Measurements from ENCODE around the gene EMID1. TPM values are rescaled to one million over a fixed set of nuclear protein-coding genes. Genes with fewer than 3 reads are reported as not detected.
"Not testable (repeated sequence)": the region's sequence is repeated elsewhere in the genome, so short reads cannot be mapped to it uniquely, and the experiment has no call there.

The EMID1 gene
- total RNA-seq, 1 donor from 2014 or later = 7.0 TPM

DNA sequence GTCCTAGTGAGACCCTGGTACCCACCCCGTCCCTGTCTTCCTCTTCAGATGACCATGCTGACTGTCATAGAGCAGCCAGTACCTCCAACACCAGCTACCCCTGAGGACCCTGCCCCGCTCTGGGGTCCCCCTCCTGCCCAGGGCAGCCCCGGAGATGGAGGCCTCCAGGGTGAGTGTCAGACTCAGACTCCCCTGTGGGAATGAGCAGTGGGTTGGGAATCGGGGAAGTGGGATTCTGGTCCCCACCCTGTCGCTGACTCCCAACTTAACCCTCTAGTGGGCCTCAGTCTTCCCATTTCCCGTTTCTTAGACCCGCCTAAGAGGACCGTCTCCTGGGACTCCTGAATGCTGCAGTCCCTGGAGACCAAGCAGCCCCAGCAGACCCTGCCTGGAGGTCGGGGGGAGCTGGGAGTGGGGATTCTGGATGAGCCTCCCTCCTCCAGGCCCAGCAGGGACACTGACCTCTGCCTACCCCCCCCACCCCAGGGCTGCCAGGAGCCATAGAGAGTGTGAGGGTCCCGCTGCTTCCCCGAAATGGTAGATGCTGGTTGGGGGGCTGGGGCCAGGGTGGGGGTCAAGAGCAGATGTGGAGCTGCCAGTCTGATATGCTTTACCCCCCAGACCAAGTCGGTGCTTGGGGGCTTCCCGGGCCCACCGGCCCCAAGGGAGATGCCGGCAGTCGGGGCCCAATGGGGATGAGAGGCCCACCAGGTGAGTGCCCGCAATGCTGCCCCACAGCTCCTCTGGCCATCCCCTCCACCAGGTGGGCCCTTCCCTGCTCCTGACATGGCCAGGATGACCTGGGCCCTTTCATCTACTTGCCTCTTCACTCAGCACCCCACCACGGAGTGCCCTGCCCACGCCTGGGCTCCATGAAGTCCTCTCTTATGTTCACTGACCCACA is 25.5 kb downstream of the EMID1 start:
- DNase-seq (ENCODE audit: low spot score) = no peak

GRCh38 chr22:29231971-29232959 is 26.6 kb downstream of the EMID1 start:
- DNase-seq (ENCODE audit: low spot score) = no peak

GRCh38 chr22:29233277-29233877 is 27.7 kb downstream of the EMID1 start:
- DNase-seq (ENCODE audit: low spot score) = no peak

- DNase-seq (ENCODE audit: low spot score) = not testable (repeated sequence)
These were observed 34.8 kb downstream of the EMID1 start for GRCh38 chr22:29240481-29240880.

DNA sequence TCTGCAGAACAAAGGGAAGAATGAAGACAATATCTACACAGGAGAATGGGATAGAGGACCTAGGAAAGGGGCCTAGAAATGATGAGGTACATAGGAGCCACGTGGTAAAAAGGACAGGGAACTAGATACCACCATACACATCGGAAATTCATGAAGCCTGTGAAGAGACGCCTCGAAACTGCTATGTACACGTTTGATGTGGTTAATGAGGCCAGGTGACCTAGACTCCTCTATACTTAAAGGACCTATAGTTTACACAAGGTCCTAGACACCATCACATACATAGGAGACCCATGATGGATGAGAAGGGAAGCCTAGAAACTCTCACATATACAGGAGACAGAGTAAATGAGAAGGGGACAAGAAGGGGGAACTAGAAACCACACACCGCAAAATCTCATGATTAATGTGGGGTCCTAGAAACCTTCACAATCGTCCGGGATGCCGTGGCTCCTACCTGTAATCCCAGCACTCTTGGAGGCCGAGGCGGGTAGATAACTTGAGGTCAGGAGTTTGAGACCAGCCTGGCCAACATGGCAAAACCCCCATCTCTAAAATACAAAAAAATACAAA is 38.3 kb downstream of the EMID1 start:
- DNase-seq (ENCODE audit: low spot score) = no peak

- no peak for DNase-seq (ENCODE audit: low spot score)
These were observed 39.3 kb downstream of the EMID1 start for GRCh38 chr22:29244785-29245625.

GRCh38 chr22:29245626-29246385 is 40.1 kb downstream of the EMID1 start:
- DNase-seq (ENCODE audit: low spot score) = peak; percentile 68

DNA sequence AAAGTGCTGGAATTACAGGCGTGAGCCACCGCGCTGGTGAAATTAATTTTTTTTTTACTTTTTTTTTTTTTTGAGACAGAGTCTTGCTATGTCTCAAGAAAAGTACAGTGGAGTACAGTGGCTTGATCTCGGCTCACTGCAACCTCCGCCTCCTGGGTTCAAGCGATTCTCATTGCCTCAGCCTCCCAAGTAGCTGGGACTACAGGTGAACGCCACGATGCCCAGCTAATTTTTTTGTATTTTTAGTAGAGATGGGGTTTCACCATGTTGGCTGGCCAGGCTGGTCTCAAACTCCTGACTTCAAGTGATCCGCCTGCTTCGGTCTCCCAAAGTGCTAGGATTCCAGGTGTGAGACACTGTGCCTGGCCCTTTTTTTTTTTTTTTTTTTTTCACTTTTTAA is 42.2 kb downstream of the EMID1 start:
- DNase-seq (ENCODE audit: low spot score) = not testable (repeated sequence)

- DNase-seq (ENCODE audit: low spot score) = no peak
These were observed 45.6 kb downstream of the EMID1 start for GRCh38 chr22:29251265-29251664.

DNA sequence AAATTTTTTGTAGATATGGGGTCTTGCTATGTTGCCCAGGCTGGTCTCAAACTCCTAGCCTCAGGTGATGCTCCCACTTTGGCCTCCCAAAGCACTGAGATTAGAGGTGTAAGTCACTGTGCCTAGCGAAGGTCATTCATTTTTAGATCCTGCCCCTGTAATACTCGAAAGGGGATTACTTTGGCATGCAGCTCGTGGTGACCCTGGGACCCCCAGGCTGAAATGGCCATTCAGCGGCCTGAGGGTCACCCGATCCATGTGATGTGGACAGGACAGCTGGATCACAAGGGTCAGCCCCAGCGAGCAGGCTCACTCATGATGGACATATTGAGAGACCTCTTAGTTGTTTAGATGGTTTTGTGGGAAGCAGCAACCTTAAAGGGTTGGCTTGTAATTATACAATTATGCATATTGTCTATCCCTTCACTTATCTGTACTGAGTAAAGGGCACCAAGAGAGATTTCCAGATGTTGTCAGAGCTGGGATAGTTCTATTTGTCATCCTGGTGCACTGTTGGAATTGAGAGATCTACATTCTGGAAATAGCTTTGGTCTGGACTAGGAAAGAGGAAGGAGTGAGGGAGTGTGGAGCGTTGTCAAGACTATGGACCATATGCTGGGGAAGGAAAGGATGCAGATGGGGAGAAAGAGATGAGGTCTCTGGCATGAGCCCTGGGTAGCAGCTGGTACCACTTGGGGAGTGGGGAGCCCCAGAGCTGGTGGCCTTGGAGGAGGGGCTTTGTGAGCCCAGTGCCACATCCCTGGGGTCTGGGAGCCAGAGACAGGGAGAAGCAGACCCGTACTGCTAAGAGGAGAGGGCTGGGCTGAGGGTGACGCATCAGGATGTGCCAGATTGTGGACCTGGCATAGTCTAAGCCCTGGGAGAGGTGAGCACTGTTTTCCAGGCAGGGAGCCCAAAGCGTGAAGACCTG is 46.5 kb downstream of the EMID1 start:
- no peak for DNase-seq (ENCODE audit: low spot score)

DNA sequence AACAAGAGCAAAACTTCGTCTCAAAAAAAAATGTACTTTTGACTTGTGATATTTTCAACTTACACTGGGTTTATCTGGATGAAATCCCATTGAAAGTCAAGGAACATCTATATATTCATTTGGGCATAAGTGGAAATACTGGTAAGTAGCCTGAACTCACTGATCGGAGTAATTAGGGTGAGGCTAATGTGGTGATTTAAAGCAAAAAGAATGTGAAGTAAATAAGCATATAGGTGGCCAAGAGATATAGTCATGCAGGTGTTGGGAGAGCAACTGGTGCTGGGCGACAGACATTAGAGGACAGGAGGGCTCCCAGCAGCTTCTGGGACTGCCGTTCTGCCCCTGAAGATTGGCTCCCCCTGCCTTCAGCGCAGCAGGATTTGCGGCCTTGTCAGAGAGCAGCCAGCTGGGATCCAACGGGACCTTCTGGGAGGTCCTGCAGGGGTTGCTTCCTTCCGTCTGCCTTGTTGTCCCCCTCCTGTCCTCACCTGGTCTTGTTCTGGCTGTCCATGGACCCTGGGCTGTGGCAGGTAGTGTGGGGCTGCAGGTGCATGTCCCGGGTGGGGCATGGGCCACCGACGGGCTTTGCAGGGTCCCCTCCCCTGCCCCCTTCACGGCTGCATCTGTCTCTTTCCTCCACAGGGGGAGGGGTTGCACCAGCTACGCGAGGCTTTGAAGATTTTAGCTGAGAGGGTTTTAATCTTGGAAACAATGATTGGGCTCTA is 48.0 kb downstream of the EMID1 start:
- DNase-seq (ENCODE audit: low spot score) = no peak

- no peak for DNase-seq (ENCODE audit: low spot score)
These were observed 48.6 kb downstream of the EMID1 start for GRCh38 chr22:29254286-29254660.

GRCh38 chr22:29255064-29255621 is 49.4 kb downstream of the EMID1 start:
- no peak for DNase-seq (ENCODE audit: low spot score)

- no peak for DNase-seq (ENCODE audit: low spot score)
These were observed 51.1 kb downstream of the EMID1 start for GRCh38 chr22:29256606-29257325.

DNA sequence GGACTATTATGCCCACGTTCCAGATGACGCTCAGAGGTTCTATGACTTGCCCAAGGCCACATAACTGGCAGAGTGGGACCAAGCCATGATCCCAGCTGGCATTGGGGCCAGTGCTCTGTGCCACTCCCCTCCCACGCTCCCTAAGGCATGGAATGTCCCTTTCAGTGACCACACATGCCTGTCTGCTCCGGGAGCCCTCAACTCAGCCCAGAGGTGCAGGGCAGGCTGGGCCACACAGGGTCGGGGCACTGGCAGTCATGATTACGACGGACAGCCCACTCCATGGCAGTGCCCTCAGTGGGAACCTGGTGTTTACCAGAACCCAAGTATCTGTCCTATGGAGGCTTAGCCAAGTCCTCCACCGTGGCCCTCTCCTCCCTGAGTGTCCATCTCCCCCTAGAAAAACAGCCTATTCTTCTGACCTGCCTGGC is 52.1 kb downstream of the EMID1 start:
- no peak for DNase-seq (ENCODE audit: low spot score)

GRCh38 chr22:29258407-29259252 is 52.9 kb downstream of the EMID1 start:
- DNase-seq (ENCODE audit: low spot score) = no peak

Data from mucosa of gallbladder (tissue), 1 donor.